ENCODE results near the gene ALDH7A1.

DNA sequence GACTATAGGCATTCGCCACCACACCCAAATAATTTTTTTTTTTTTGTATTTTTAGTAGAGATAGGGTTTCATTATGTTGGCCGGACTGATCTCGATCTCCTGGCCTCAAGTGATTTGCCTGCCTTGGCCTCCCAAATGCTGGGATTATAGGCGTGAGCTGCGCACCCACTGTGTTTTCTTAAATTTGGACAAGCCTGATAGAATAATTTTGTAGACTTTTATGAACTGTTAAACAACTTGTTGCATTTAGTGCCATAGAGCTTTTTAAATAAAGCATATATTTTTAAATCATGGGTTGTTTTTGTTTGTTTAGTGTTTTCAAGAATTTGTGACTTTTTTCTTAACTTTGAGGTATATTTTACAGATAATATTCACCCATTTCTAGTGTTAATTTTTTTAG, 10.5 kb upstream of the ALDH7A1 start:
- TF ChIP-seq, protein P1, sequence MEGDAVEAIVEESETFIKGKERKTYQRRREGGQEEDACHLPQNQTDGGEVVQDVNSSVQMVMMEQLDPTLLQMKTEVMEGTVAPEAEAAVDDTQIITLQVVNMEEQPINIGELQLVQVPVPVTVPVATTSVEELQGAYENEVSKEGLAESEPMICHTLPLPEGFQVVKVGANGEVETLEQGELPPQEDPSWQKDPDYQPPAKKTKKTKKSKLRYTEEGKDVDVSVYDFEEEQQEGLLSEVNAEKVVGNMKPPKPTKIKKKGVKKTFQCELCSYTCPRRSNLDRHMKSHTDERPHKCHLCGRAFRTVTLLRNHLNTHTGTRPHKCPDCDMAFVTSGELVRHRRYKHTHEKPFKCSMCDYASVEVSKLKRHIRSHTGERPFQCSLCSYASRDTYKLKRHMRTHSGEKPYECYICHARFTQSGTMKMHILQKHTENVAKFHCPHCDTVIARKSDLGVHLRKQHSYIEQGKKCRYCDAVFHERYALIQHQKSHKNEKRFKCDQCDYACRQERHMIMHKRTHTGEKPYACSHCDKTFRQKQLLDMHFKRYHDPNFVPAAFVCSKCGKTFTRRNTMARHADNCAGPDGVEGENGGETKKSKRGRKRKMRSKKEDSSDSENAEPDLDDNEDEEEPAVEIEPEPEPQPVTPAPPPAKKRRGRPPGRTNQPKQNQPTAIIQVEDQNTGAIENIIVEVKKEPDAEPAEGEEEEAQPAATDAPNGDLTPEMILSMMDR (IDR thresholded peaks at IDR 0.05 in 8 of 11, conservative IDR thresholded peaks at IDR 0.05 in 3 of 11): no peak
- no peak for TF ChIP-seq POLR2AphosphoS5 (IDR thresholded peaks at IDR 0.05)

Measured in spleen (tissue), 7 donors.